Measurements from ENCODE around the gene DUSP2.

GRCh38 chr2:96136129-96136720 is 9.0 kb downstream of the DUSP2 start:
- no peak for TF ChIP-seq CTCF (conservative IDR thresholded peaks at IDR 0.05; ENCODE audit: low read depth, low read length)
- no peak for TF ChIP-seq EZH2 (IDR thresholded peaks at IDR 0.05; ENCODE audit: borderline replicate concordance, low read depth, low read length, poor library complexity, severe bottlenecking)
